Measurements from ENCODE around the gene ITGB6. TPM values are rescaled to one million over a fixed set of nuclear protein-coding genes. Genes with fewer than 3 reads are reported as not detected.

Gene ITGB6
- total RNA-seq, 1 donor = not detected

DNA sequence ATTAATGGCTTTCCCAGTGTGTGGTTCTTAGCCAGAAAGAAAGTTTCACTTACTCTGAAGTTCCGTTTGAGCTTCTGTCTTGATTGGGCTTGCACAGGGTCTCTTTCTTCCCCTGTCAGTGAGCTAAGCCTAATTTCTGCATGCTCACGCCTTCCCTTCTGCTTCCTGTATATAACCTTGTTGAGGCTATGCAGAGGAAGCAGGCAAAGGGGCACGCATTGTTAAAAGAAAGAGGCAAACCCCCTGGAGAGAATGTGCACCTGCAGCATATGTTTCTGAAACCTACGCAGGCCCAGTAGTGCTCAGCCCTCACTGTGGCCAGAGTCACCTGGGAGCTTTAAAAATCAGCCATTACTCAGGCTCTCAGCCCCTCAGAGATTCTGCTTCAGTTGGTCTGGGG, 123.2 kb downstream of the ITGB6 start:
- H3K4me1 ChIP-seq (ENCODE audit: insufficient read depth, low read length) = peaks cover 3% of the 10 kb centered on the region
- H3K9me3 ChIP-seq (ENCODE audit: low read depth, low read length) = no peaks in the 10 kb centered on the region
- H3K27me3 ChIP-seq (ENCODE audit: insufficient read depth, low read length) = no peaks in the 10 kb centered on the region
- H3K4me3 ChIP-seq (ENCODE audit: low read length) = no peak overlapping the region

- Histone ChIP-seq H3K4me1 (ENCODE audit: insufficient read depth, low read length) (peaks cover 3% of the 10 kb centered on the region), H3K27me3 (ENCODE audit: insufficient read depth, low read length) (no peaks in the 10 kb centered on the region), H3K4me3 (ENCODE audit: low read length) (no peak overlapping the region), H3K9me3 (ENCODE audit: low read depth, low read length) (no peaks in the 10 kb centered on the region)
Measured at GRCh38 chr2:160076241-160076640, 123.8 kb downstream of the ITGB6 start.

- H3K4me1 ChIP-seq (ENCODE audit: insufficient read depth, low read length) = peaks cover 3% of the 10 kb centered on the region
- no peaks in the 10 kb centered on the region for H3K27me3 ChIP-seq (ENCODE audit: insufficient read depth, low read length)
- H3K4me3 ChIP-seq (ENCODE audit: low read length) = no peak overlapping the region
- H3K9me3 ChIP-seq (ENCODE audit: low read depth, low read length) = no peaks in the 10 kb centered on the region
Measured at GRCh38 chr2:160075171-160075570, 124.9 kb downstream of the ITGB6 start.

GRCh38 chr2:160073284-160073888, 126.7 kb downstream of the ITGB6 start:
- no peaks in the 10 kb centered on the region for H3K27me3 ChIP-seq (ENCODE audit: insufficient read depth, low read length)
- no peaks in the 10 kb centered on the region for H3K9me3 ChIP-seq (ENCODE audit: low read depth, low read length)
- H3K4me3 ChIP-seq (ENCODE audit: low read length) = no peak overlapping the region
- peaks cover 3% of the 10 kb centered on the region for H3K4me1 ChIP-seq (ENCODE audit: insufficient read depth, low read length)

DNA sequence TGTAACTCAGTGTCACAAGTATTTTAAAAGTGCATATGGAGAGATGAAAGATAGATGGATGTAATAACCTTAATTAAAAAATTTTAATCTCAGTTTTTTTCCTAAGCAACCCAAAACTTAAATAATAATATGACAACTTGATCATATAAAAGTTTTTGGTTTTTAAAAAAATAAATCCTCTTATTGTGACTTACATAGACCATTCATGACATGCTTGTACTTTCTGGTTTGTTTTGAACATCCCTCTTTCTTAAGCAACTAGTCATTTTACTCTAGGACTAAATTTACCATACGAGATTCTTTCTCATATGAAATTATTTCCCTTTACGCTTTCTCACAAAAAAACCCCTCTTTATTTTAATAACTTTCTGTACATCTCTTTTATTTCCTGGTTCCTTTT, 131.2 kb downstream of the ITGB6 start:
- Histone ChIP-seq H3K9me3 (ENCODE audit: low read depth, low read length) (no peaks in the 10 kb centered on the region), H3K4me1 (ENCODE audit: insufficient read depth, low read length) (no peaks in the 10 kb centered on the region), H3K4me3 (ENCODE audit: low read length) (no peak overlapping the region), H3K27me3 (ENCODE audit: insufficient read depth, low read length) (no peaks in the 10 kb centered on the region)

GRCh38 chr2:160064916-160065315, 135.2 kb downstream of the ITGB6 start:
- H3K4me3 ChIP-seq (ENCODE audit: low read length) = no peak overlapping the region
- peaks cover 25% of the 10 kb centered on the region for H3K27me3 ChIP-seq (ENCODE audit: insufficient read depth, low read length)
- peaks cover 8% of the 10 kb centered on the region for H3K4me1 ChIP-seq (ENCODE audit: insufficient read depth, low read length)
- H3K9me3 ChIP-seq (ENCODE audit: low read depth, low read length) = no peaks in the 10 kb centered on the region

- H3K27me3 ChIP-seq (ENCODE audit: insufficient read depth, low read length) = peaks cover 25% of the 10 kb centered on the region
- H3K9me3 ChIP-seq (ENCODE audit: low read depth, low read length) = no peaks in the 10 kb centered on the region
- peaks cover 8% of the 10 kb centered on the region for H3K4me1 ChIP-seq (ENCODE audit: insufficient read depth, low read length)
- H3K4me3 ChIP-seq (ENCODE audit: low read length) = no peak overlapping the region
Measured at GRCh38 chr2:160063879-160064612, 136.0 kb downstream of the ITGB6 start.

DNA sequence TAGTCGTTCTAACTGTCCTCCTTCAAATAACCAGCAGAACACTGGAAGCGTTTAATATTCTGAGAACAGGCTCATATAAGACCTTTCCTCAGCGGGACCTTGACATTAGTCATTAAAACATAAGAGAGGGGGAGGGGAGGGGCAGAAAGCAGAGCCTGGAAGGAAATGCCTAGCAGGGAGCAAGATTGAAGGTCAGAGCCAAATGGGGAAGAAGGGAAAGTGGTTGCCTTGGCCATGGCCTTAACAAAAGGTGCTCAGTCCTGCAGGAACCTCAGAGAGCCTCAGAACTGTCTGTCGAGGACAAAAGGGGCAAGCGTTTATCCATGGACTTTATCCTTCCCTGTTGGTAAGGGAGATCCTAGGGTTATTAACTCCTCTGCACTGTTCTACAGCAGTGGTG, 136.8 kb downstream of the ITGB6 start:
- Histone ChIP-seq H3K27me3 (ENCODE audit: insufficient read depth, low read length) (peaks cover 25% of the 10 kb centered on the region), H3K4me1 (ENCODE audit: insufficient read depth, low read length) (peaks cover 8% of the 10 kb centered on the region), H3K4me3 (ENCODE audit: low read length) (no peak overlapping the region), H3K9me3 (ENCODE audit: low read depth, low read length) (no peaks in the 10 kb centered on the region)

DNA sequence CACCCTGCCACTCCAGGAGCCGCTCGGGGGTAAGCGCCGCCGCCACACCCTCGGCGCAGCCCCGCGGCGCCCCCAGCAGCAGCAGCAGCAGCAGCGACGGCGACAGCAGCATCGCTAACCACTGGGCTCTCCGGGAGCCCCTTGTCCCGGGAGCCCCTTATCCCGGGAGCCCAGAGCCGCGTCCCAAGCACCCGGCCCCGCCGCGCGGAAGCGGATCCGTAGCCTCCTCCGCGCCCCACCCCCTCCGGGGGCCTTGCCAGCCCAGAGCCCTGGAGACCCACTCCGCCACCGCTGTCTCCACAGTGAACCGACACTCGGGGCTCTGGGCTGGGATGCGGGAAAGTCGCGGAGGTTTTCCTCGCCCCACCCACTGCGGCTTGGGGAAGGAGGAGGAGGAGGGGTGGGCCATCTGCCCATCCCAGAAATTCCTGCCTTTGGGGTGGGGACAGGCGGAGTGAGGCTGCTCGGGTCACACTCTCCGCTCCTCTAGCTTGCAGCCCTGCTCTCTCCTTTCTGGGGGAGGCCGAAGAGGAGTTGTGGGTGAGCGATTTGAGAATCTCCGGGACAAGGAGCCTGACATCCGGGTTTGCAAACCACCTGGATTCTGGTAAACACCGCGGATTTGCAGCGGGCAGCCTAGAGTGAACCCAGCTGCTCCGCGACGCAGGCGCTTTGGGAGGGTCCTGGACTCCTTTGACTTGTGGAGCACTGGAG, 137.6 kb downstream of the ITGB6 start, which contains the start of gene PLA2R1:
Gene PLA2R1, minus strand, starts transcription at position 324 of the 714 bp plus-strand sequence. Its CDS starts 212 bp downstream, at position 112.
- Histone ChIP-seq H3K9me3 (ENCODE audit: low read depth, low read length) (no peaks in the 10 kb centered on the region), H3K4me1 (ENCODE audit: insufficient read depth, low read length) (peaks cover 8% of the 10 kb centered on the region), H3K27me3 (ENCODE audit: insufficient read depth, low read length) (peaks cover 25% of the 10 kb centered on the region), H3K4me3 (ENCODE audit: low read length) (peak within 1 kb of the TSS; percentile 4)

- peaks cover 8% of the 10 kb centered on the region for H3K4me1 ChIP-seq (ENCODE audit: insufficient read depth, low read length)
- peaks cover 25% of the 10 kb centered on the region for H3K27me3 ChIP-seq (ENCODE audit: insufficient read depth, low read length)
- H3K4me3 ChIP-seq (ENCODE audit: low read length) = no peak overlapping the region
- H3K9me3 ChIP-seq (ENCODE audit: low read depth, low read length) = no peaks in the 10 kb centered on the region
Measured at GRCh38 chr2:160061944-160062291, 138.2 kb downstream of the ITGB6 start.

GRCh38 chr2:160061533-160061932, 138.5 kb downstream of the ITGB6 start:
- Histone ChIP-seq H3K4me3 (ENCODE audit: low read length) (no peak overlapping the region), H3K9me3 (ENCODE audit: low read depth, low read length) (no peaks in the 10 kb centered on the region), H3K4me1 (ENCODE audit: insufficient read depth, low read length) (peaks cover 8% of the 10 kb centered on the region), H3K27me3 (ENCODE audit: insufficient read depth, low read length) (peaks cover 25% of the 10 kb centered on the region)

GRCh38 chr2:160060297-160060696, 139.8 kb downstream of the ITGB6 start:
- Histone ChIP-seq H3K9me3 (ENCODE audit: low read depth, low read length) (no peaks in the 10 kb centered on the region), H3K4me3 (ENCODE audit: low read length) (no peak overlapping the region), H3K4me1 (ENCODE audit: insufficient read depth, low read length) (peaks cover 8% of the 10 kb centered on the region), H3K27me3 (ENCODE audit: insufficient read depth, low read length) (peaks cover 25% of the 10 kb centered on the region)

GRCh38 chr2:160057356-160057755, 142.7 kb downstream of the ITGB6 start:
- peaks cover 2% of the 10 kb centered on the region for H3K4me1 ChIP-seq (ENCODE audit: insufficient read depth, low read length)
- no peaks in the 10 kb centered on the region for H3K9me3 ChIP-seq (ENCODE audit: low read depth, low read length)
- H3K4me3 ChIP-seq (ENCODE audit: low read length) = no peak overlapping the region
- H3K27me3 ChIP-seq (ENCODE audit: insufficient read depth, low read length) = peaks cover 19% of the 10 kb centered on the region

DNA sequence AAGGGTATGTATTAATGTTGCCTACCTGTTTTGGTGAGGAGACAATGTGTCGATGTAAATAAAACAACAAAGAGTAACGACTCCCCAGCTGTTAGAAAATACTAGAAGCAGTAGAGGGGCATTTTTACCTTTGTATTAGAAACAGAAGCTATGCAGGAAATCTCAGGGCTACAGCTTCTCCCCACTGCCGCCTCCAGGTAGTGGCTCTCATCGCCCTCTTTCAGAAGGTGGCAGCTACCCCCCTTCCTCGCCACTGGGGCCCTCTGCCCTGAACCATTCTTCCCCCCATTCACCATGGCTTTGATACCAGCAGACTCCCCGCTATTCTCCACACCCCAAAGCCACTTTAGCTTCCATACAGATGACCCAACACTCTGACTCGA, 144.4 kb downstream of the ITGB6 start:
- Histone ChIP-seq H3K4me3 (ENCODE audit: low read length) (no peak overlapping the region), H3K9me3 (ENCODE audit: low read depth, low read length) (no peaks in the 10 kb centered on the region), H3K4me1 (ENCODE audit: insufficient read depth, low read length) (no peaks in the 10 kb centered on the region), H3K27me3 (ENCODE audit: insufficient read depth, low read length) (peaks cover 8% of the 10 kb centered on the region)

DNA sequence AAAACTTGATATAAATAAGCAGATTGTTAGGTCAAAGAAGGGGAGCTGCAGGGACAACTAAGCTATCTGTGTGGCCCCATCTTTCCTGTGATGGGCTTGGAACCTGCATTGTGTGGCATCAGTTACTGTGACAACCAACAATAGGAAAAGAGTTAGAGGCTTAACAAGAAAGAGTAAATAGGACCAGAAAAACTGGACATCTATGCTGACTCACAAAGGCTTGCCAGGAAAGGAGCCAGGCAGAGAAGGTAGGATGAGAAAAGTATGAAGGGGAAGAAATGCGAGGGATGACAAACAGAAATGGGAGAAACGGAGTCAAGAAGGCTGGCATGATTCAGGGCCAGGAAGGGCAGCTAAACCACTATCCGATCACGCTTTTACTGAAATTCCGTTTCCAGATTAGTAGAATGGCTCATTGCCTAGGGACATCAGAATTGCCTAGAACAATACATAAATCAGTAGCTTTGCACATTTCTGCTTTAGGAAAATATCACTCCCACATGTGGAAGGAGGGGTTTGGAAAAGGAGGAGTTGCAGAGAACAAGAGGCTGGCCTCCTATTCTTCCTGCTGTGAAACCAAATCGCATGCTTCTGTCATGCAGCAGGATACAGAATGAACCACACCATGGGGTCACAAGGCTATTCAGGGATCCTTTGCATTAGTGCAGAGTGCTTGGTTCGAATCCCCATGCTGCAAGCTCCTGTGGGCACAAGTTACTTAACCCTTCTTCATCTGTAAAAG, 144.9 kb downstream of the ITGB6 start:
- Histone ChIP-seq H3K4me3 (ENCODE audit: low read length) (no peak overlapping the region), H3K9me3 (ENCODE audit: low read depth, low read length) (no peaks in the 10 kb centered on the region), H3K4me1 (ENCODE audit: insufficient read depth, low read length) (no peaks in the 10 kb centered on the region), H3K27me3 (ENCODE audit: insufficient read depth, low read length) (peaks cover 3% of the 10 kb centered on the region)

All from mononuclear cell (primary cell).